Measurements from ENCODE around the gene LDLRAD4. TPM values are rescaled to one million over a fixed set of nuclear protein-coding genes. Genes with fewer than 3 reads are reported as not detected.

The LDLRAD4 gene
- total RNA-seq, 1 experiment from 2014 or later = 3.6 TPM

DNA sequence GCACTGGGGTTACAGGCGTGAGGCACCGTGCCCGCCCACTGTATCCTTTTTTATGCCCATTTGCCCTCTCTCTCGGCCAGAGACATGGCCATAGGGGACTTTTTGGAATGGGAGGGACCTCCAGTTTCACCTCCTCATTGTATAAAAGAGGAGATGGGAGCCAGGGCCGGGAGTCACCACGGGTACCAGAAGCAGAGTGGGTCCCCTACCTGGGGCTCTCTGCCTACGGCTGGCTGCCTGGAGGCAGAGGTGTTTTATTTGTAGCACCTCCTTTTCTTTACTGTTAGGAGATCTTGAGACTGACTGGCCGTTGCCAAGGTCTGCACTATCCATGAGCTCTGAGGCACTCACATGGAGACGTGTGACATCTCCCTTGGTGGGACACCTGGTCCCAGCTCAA lies 162.8 kb downstream of the LDLRAD4 start:
- TF ChIP-seq EZH2 (IDR thresholded peaks at IDR 0.05; ENCODE audit: borderline replicate concordance, low read depth, low read length, poor library complexity, severe bottlenecking) (no peak), CTCF (conservative IDR thresholded peaks at IDR 0.05; ENCODE audit: low read depth, low read length) (no peak)
- Histone ChIP-seq H3K27me3 (replicated peaks; ENCODE audit: insufficient read depth, low read depth, low read length, poor library complexity) (no peaks in the 10 kb centered on the region), H3K4me3 (ENCODE audit: low read depth, low read length, poor library complexity, severe bottlenecking) (no peak overlapping the region), H3K4me1 (ENCODE audit: insufficient read depth, low read length, poor library complexity, severe bottlenecking) (peaks cover 9% of the 10 kb centered on the region), H3K9me3 (ENCODE audit: low read depth, low read length, poor library complexity, severe bottlenecking) (no peaks in the 10 kb centered on the region), H3K36me3 (ENCODE audit: insufficient read depth, low read length, poor library complexity, severe bottlenecking) (no peaks in the 10 kb centered on the region), H3K27ac (ENCODE audit: low read depth, low read length, poor library complexity, severe bottlenecking) (no peak overlapping the region)
- ChIA-PET POLR2A (ENCODE audit: low non-redundant PET) (no interaction called here), CTCF (no interaction called here)
- intact Hi-C loops (cut with micrococcal nuclease; ENCODE audit: unreplicated experiment) = no loop called here
- DNase-seq (ENCODE audit: low spot score) = no peak
- BruUV-seq (replicated peaks) = no TSS peak

- intact Hi-C loops (cut with micrococcal nuclease; ENCODE audit: unreplicated experiment) = no loop called here
- H3K4me1 ChIP-seq (ENCODE audit: insufficient read depth, low read length, poor library complexity, severe bottlenecking) = peaks cover 9% of the 10 kb centered on the region
- CTCF ChIA-PET = no interaction called here
Measured at GRCh38 chr18:13381944-13382365, 163.4 kb downstream of the LDLRAD4 start.

GRCh38 chr18:13382366-13382953 lies 163.9 kb downstream of the LDLRAD4 start:
- H3K4me3 ChIP-seq (ENCODE audit: low read depth, low read length, poor library complexity, severe bottlenecking) = no peak overlapping the region
- TF ChIP-seq EZH2 (IDR thresholded peaks at IDR 0.05; ENCODE audit: borderline replicate concordance, low read depth, low read length, poor library complexity, severe bottlenecking) (no peak), CTCF (conservative IDR thresholded peaks at IDR 0.05; ENCODE audit: low read depth, low read length) (no peak)
- CTCF ChIA-PET = no interaction called here

More at GRCh38 chr18:13381944-13382365, 163.4 kb downstream of the LDLRAD4 start:
- TF ChIP-seq EZH2 (IDR thresholded peaks at IDR 0.05; ENCODE audit: borderline replicate concordance, low read depth, low read length, poor library complexity, severe bottlenecking) (no peak), CTCF (conservative IDR thresholded peaks at IDR 0.05; ENCODE audit: low read depth, low read length) (no peak)
- H3K36me3 ChIP-seq (ENCODE audit: insufficient read depth, low read length, poor library complexity, severe bottlenecking) = no peaks in the 10 kb centered on the region
- H3K9me3 ChIP-seq (ENCODE audit: low read depth, low read length, poor library complexity, severe bottlenecking) = no peaks in the 10 kb centered on the region
- POLR2A ChIA-PET (ENCODE audit: low non-redundant PET) = no interaction called here
- no peak overlapping the region for H3K27ac ChIP-seq (ENCODE audit: low read depth, low read length, poor library complexity, severe bottlenecking)
- no peak overlapping the region for H3K4me3 ChIP-seq (ENCODE audit: low read depth, low read length, poor library complexity, severe bottlenecking)
- no TSS peak for BruUV-seq (replicated peaks)
- H3K27me3 ChIP-seq (replicated peaks; ENCODE audit: insufficient read depth, low read depth, low read length, poor library complexity) = no peaks in the 10 kb centered on the region
- no peak for DNase-seq (ENCODE audit: low spot score)

More at GRCh38 chr18:13382366-13382953, 163.9 kb downstream of the LDLRAD4 start:
- POLR2A ChIA-PET (ENCODE audit: low non-redundant PET) = no interaction called here
- intact Hi-C loops (cut with micrococcal nuclease; ENCODE audit: unreplicated experiment) = no loop called here
- Histone ChIP-seq H3K4me1 (ENCODE audit: insufficient read depth, low read length, poor library complexity, severe bottlenecking) (peaks cover 9% of the 10 kb centered on the region), H3K27ac (ENCODE audit: low read depth, low read length, poor library complexity, severe bottlenecking) (no peak overlapping the region), H3K9me3 (ENCODE audit: low read depth, low read length, poor library complexity, severe bottlenecking) (no peaks in the 10 kb centered on the region), H3K27me3 (replicated peaks; ENCODE audit: insufficient read depth, low read depth, low read length, poor library complexity) (no peaks in the 10 kb centered on the region), H3K36me3 (ENCODE audit: insufficient read depth, low read length, poor library complexity, severe bottlenecking) (no peaks in the 10 kb centered on the region)
- no peak for DNase-seq (ENCODE audit: low spot score)
- no TSS peak for BruUV-seq (replicated peaks)

Measured in A673 (cell line).